Left ventricle myocardium inferior (tissue), 1 donor: ENCODE measurements around the gene PLCB3. TPM values are rescaled to one million over a fixed set of nuclear protein-coding genes. Genes with fewer than 3 reads are reported as not detected.
A peak's percentile ranks its signal among the peaks of the same experiment; 100 is the strongest.

ENCODE experiments used
- DNase-seq: peaks from one replicate; pipeline ENCODE4 v3.0.0-alpha.2; 2020
- H3K27ac ChIP-seq: fragments of 200-600 bp; replicated peaks from 2 replicates; pipeline ENCODE4 v1.8.0; 2021
- H3K27me3 ChIP-seq: fragments of 200-600 bp; 2 replicates; pipeline ENCODE4 v1.8.0; 2021; ENCODE audit warnings: low read depth
- H3K36me3 ChIP-seq: fragments of 200-600 bp; 2 replicates; pipeline ENCODE4 v1.8.0; 2021
- H3K4me1 ChIP-seq: fragments of 200-600 bp; 2 replicates; pipeline ENCODE4 v1.8.0; 2021
- H3K4me3 ChIP-seq: fragments of 200-600 bp; 2 replicates; pipeline ENCODE4 v1.8.0; 2021; ENCODE audit warnings: mild to moderate bottlenecking, moderate library complexity
- H3K9me3 ChIP-seq: fragments of 200-600 bp; replicated peaks from 2 replicates; pipeline ENCODE4 v1.8.0; 2021
- CTCF ChIP-seq: fragments of 200-600 bp; IDR thresholded peaks from 2 replicates; pipeline ENCODE4 v1.8.0; 2021; ENCODE audit warnings: antibody characterized with exemption, mild to moderate bottlenecking, borderline replicate concordance
- intact Hi-C: fragments of 100-400 bp; cut with micrococcal nuclease; formaldehyde crosslinking; loops from one replicate; pipeline ENCODE4 v1.11.0; 2022
- total RNA-seq: library from RNA; stranded (reverse); fragmentation: NEBNext Ultra II Directional; extraction: Animal tissue kit (Norgen Biotek cat#: 25700); gene quantifications from one replicate; pipeline ENCODE4 v1.2.1, GENCODE V29; 2021
- donor health status: DM: no; HTN: yes; CAD: no; lungs with severe emphysema.

PLCB3 gene
- total RNA-seq, 1 donor from 2014 or later: 10.0 TPM

- H3K4me3 ChIP-seq: peak within 1 kb of the TSS; percentile 92
- H3K9me3 ChIP-seq: no peaks in the 10 kb centered on the region
- H3K27ac ChIP-seq: peak within 1 kb of the TSS; percentile 98
- H3K27me3 ChIP-seq: peaks cover 6% of the 10 kb centered on the region
- H3K4me1 ChIP-seq: peaks cover 54% of the 10 kb centered on the region
- peak; percentile 88 for DNase-seq
- TF ChIP-seq CTCF: no peak
- H3K36me3 ChIP-seq: peaks cover 22% of the 10 kb centered on the region
- intact Hi-C loops: no loop called here
Measured at GRCh38 chr11:64284962-64285884, 33.9 kb downstream of the PLCB3 start, which contains the start of gene GPR137. Gene GPR137 (plus strand): TSS chr11:64285848. CDS start chr11:64286525, 677 bp downstream.

GRCh38 chr11:64285885-64286800 is 34.8 kb downstream of the PLCB3 start:
- peaks cover 15% of the 10 kb centered on the region for H3K36me3 ChIP-seq
- H3K9me3 ChIP-seq: no peaks in the 10 kb centered on the region
- H3K27ac ChIP-seq: peak overlapping the region; percentile 98
- no peak for TF ChIP-seq CTCF
- H3K4me3 ChIP-seq: peak overlapping the region; percentile 92
- H3K4me1 ChIP-seq: peaks cover 52% of the 10 kb centered on the region
- intact Hi-C loops: no loop called here
- no peak for DNase-seq
- peaks cover 15% of the 10 kb centered on the region for H3K27me3 ChIP-seq

GRCh38 chr11:64286801-64287159 is 35.5 kb downstream of the PLCB3 start:
- no peaks in the 10 kb centered on the region for H3K9me3 ChIP-seq
- H3K4me1 ChIP-seq: peaks cover 52% of the 10 kb centered on the region
- intact Hi-C loops: no loop called here
- peaks cover 21% of the 10 kb centered on the region for H3K27me3 ChIP-seq
- DNase-seq: no peak
- peaks cover 9% of the 10 kb centered on the region for H3K36me3 ChIP-seq
- H3K27ac ChIP-seq: no peak overlapping the region
- H3K4me3 ChIP-seq: no peak overlapping the region
- no peak for TF ChIP-seq CTCF

- Histone ChIP-seq H3K36me3 (no peaks in the 10 kb centered on the region), H3K4me3 (no peak overlapping the region), H3K9me3 (no peaks in the 10 kb centered on the region), H3K27me3 (peaks cover 32% of the 10 kb centered on the region), H3K4me1 (peaks cover 52% of the 10 kb centered on the region), H3K27ac (no peak overlapping the region)
- intact Hi-C loops: no loop called here
- TF ChIP-seq CTCF: no peak
- DNase-seq: no peak
Measured at GRCh38 chr11:64287676-64288352, 36.5 kb downstream of the PLCB3 start.

- intact Hi-C loops: no loop called here
- H3K27me3 ChIP-seq: peaks cover 37% of the 10 kb centered on the region
- no peak for DNase-seq
- no peaks in the 10 kb centered on the region for H3K9me3 ChIP-seq
- H3K4me3 ChIP-seq: no peak overlapping the region
- H3K36me3 ChIP-seq: no peaks in the 10 kb centered on the region
- TF ChIP-seq CTCF: no peak
- peaks cover 47% of the 10 kb centered on the region for H3K4me1 ChIP-seq
- no peak overlapping the region for H3K27ac ChIP-seq
Measured at GRCh38 chr11:64288353-64288750, 37.0 kb downstream of the PLCB3 start.
